ACHN (cell line): ENCODE data around the gene SGTA.
A peak's percentile ranks its signal among the peaks of the same experiment; 100 is the strongest.

ENCODE experiments used
- DNase-seq: peaks from one replicate; pipeline ENCODE4 v3.0.0-alpha.2; 2015
- in situ Hi-C: cut with HindIII; loops from 2 replicates; pipeline ENCODE4 v1.10.0; 2017; ENCODE audit warnings: low sequenced_read_pairs, low pct_ligation_motif_present, low pct_unique_long_range_greater_than_20kb

The SGTA gene

DNA sequence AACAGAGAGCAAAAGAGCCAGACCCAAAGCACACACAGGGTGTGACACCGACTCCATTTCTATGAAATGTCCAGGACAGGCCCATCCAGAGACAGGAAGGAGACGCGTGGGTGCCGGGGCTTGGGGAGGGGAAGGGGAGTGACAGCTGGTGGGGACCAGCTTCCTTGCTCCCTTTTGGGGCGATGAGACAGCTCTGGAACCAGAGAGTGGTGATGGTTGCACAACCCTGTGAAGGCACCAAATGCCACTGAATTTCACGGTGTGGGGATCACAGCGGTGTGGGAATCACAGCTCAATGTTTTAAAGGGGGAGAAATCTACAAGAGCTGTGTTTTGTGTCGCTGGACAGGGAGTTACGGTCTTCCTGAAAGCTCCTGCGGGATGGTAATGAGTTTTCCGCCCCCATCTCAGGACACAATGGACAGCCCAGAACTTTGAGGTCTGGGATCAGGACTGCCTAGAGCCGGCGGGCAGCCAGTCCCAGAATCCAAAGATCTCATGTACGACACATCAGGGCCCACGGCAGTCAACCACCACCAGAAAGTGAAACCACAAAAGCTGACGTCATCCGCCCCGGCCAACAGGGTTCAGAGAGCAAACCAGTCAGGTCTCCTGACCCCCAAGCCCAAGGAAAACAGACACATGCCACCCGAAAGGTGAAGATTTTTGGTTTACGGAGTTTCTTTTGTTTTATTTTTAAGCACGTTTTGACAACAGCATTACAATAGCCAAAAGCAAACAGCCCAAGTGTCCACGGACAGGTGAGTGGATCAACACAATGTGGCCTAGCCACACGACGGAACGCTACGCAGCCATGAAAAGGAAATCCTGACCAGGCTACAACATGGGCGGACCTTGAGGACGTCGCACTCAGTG, 7.3 kb downstream of the SGTA start:
- DNase-seq: peak; percentile 11
- in situ Hi-C loops: no loop called here

DNA sequence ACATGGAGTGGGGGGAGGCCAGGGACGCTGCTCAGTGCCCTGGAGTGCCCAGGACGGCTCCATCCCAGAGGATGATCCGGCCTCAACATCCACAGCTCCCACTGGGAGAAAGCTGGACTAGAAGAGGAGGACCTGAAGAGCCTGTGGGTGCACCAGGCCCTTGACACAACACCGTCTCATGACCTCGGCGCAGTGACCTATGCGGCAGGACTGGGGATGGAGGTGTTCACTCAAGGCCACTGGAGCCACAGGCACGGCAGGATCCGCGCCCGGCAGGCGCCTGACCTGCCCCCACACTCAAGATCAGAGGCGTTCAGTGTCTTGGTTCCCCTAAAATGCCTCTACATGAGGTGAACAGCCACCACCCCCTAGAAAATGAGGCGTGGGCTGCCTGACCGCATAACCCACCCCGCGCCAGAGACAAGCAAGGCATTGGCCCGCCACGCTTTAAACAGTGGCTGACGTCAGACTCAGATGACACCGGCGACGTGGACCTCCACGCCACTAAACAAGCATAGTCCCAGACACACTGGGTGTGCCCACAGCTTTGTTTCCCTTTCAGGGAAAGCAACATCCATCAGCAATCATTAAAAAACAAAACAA, 8.0 kb downstream of the SGTA start:
- DNase-seq: no peak
- in situ Hi-C loops: no loop called here

DNA sequence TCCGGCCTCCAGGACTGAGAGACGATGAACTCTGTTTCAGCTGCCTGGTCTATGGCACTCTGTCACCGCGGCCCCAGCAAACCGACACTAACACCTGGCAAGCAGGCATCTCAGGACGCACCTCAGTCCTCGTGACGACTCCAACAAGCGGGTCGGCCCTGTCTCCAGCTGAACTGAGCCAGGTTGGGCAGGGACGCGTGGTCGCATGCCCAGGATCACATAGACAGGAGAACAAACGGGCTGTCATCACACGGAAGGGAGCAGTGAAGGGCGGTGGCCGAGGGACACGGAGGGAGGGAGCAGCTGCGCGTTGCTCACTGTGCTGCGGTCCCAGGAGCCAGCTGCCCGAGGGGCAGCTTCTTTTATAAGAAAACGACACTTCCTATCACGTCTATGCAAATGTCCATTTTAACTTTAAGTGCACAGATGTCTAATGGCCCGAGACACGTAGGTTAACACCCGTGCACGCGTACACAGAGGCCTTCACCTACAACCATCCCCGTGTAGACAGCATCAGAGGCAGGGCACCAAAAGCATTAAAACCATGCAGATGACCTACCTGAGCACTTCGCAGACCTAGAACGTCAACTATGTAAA, 8.9 kb downstream of the SGTA start:
- in situ Hi-C loops: no loop called here
- DNase-seq: no peak

DNA sequence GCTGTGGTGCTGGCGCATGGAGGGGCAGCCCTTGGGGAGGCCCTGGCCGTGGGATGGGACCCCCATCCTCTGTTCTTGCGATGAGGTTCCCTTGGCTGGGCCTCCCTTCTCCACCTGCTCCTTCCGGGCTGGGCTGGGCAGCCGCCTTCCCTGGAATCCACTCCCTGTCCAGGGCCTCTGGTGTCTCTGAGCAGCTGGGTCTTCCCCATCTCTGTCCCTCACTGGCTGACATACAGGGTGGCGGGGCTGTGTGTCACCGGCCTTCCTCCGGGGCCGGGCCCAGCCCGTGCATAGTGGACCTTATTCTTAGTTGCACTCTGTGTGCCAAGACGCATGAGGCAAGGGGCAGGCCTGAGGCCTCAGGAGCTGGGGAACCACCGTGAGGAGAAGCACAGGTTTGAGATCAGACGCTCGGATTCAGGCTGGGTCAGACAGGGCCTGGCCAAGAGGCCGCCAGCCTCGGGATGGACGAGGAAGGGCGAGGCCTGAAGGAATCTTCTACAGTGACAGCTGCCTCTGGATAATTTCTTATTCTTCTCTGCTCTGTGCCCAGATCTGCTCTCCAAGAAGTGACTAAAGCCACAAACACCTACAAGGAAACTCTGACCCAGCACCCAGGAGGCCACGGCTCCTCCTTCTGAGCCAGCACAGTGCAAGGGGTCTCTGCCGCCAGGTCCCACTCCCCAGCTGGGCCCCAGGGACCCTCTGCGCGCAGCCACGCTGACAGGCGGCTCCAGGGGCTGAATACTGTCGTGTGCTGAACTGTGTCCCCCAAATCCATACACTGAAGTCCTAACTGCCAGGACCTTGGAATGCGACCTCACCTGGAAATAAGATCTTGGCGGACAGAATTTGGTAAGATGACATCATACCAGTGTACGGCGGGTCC, 11.0 kb downstream of the SGTA start:
- no peak for DNase-seq
- in situ Hi-C loops: no loop called here

DNA sequence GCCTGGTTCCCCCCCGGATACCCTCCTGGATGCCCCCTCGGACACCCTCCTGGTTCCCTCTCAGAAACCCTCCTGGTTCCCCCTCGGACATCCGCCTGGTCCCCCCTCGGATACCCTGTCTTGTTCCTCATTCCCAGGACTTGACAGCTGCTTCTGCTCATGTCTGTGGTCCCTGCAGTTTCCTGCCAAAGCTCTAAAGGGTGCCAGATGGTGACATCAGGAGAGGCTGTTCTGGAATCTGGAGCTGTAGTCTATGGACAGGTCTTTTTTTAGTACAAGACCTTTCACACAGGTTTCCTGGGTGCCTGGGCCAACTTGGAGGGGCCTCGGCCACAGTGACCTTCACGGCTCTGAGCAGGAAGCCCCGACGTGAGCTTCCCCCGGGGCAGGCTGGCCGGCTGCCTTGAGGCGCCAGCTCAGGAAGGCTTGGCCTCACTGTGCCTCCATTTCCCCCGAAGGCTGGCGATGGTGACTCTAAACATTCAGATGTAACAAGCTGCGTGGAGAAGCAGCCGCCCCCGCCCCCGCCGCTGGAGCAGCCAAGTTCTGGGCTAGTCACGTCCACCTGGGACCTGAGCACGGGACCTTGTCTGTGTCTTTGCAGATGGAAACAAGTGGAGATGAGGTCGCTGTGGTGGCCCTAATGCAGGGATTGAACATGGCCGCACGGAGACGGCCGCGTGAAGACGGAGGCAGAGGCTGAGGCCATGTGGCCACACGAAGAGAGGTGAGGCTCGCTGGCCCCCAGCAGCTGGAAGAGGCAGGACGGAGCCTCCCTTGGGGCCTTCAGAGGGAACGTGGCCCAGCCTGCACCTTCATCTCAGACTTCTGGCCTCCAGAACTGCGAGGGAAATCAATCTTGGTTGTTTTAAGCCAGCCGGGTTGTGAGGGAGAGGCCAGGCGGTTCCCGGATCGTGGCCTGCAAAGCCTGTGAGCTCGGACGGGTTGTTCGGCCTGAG, 12.7 kb downstream of the SGTA start:
- in situ Hi-C loops: no loop called here
- no peak for DNase-seq

DNA sequence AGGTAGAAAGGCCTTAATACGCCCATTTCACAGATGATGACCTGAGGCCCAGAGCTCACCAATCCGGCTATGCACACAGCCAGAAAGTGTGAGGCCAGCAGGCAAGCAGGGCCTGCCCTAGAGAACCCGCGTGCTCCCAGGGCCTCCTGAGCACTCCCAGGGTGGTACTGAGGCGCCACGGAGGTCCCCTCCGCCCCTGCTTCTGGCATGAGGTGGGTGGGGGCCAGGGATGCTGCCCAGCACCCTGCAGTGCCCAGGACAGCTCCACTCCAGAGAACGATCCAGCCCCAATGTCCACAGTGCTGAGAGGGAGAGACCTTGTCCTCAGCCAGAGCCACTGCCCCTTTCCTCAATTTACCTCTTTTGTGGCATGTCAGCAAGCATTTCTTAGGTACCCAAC, 13.9 kb downstream of the SGTA start:
- DNase-seq: no peak
- in situ Hi-C loops: no loop called here

DNA sequence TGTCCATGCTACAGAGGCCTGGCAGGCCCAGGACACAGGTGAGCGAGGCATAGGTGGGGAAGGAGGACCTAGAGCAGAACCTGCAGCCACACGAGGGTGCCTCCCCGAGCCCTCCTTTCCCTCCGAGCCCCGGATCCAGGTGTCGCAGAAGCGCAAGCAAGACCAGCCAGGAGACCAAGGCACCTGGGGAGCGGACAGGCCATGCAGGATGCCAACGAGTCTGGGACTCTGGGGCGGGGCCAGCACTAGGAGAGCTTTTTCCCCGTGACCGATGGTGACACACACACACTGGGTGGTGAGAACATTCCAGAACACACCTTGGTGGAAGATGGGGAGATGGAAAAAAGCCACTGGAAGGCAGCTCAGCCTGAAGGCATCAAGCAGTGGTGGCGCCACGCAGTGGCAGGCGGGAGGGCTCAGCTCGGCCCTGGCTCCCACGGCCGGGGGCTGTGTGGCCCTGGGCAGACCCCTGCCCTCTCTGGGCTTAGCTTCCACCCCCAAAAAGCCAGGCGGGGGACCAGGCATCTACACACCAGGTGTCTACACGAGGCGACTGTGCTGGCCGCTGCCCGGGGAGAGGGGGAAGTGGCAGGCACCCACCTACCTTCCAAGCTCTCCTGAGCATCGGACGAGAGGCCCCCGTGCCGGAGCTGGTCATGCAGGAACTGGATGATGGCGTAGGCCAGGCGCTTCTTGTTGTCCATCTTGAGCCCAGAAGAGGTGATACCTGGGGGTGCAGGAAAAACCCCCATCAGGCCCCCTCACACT, 14.5 kb downstream of the SGTA start:
- in situ Hi-C loops: no loop called here
- DNase-seq: no peak

DNA sequence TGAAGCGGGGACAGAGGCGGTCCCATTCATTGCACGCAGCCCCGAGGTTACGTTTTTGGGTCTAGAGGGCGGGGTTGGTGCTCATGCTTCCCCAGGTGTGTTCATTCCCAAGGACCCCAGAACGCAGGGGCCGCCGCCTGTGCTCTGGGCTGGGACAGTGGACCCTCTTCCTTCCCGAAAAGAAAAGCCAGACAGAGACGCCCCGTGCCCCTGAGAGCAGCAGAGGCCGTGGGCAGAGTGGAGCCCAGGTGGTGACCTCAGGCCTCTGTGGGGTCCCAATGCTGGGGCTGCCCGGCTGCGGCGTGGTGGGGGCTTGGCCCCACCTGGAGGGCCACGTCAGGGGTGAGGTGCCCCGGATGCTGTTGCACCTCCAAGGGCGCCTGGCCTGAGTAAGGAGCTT, 15.4 kb downstream of the SGTA start:
- in situ Hi-C loops: no loop called here

DNA sequence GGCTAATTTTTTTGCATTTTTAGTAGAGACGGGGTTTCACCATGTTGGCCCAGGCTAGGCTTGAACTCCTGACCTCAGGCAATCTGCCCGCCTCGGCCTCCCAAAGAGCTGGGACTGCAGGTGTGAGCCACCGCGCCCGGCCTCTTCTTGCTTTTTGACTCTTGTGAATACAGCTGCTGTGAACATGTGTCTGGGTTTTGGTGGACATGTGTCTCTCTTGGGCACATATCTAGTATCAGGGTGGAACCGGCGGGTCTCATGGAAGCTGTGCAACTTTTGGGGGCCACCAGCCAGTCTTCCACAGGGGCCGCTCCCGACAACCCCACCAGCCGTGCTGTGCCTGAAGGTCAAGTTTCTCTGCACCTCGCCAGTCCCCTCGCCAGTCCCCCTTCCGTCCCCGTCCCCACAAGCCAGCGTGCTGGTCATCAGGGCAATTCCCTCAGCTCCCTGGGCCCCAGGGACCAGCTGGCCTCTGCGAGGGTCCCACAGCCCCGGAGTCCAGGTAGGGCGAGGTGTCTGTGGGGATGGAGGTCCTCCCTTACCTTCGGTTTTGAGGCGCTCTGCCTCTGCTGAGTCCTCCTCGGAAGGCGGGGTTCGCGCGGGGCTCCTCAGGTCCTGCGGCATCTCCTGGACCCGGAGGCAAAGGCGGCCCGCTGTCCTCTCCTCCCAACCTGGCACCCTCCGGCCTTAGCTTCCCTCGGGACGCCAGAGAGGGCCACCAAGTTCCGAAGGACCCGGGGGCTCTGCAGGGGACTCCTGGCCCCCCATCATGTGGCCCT, 16.3 kb downstream of the SGTA start:
- no peak for DNase-seq
- in situ Hi-C loops: no loop called here

More for the DNA sequence above, 15.4 kb downstream of the SGTA start:
- DNase-seq: no peak

DNA sequence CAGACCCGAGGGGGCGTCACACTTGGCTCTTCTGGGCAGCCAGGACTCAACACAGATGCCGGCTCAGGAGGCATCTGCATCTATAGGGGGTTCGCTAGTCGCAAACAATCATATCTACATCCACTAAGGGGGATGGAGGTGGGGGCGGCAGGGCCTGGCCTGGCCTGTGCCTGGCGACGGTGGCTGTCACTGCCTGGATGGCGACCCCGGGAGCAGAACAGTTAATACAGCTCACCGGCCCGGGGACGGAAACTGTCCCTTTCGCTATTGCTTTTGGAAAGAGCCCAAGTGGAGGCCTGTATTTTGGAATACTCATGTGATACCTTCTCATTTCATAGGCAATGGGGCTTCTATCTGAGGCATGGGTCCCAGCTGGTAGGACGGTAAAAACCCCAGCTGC, 17.7 kb downstream of the SGTA start:
- no peak for DNase-seq
- in situ Hi-C loops: no loop called here

DNA sequence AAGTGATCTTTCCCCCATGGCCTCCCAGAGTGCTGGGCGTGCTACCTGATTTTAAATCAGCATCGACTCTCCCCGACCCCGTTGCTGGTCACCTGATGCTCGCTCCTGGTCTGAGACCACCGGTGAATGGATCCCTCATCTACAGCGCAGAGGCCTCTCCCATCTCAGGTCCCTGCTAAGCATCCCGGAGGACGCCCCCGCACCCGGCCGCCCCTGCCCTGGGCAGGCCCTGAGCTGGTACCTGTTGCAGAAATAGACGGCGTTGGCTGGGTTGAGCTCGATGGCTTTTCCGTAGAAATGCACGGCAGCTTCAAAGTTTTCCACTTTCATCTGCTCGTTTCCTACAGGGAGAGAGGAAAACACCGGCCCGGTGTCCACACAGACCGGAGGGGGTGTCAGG, 18.1 kb downstream of the SGTA start:
- DNase-seq: no peak
- in situ Hi-C loops: no loop called here

DNA sequence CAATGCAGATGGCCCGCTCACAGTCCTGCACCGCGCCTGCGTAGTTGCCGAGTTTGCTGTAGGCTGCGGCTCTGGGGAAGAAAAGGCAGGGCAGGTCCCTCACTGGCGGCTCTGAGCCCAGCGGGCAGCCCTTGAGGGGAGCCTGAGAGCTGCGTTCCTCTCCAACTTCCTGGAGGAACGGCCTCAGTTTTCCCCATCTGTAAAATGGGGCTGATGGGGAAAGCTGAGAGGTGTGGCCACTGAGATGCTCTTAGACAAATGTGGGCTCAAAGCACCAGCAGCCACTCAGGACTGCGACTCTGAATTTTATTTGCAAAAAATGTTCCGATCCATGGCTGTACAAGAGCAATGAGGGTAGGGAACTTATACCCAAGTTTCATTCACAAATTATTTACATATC, 19.4 kb downstream of the SGTA start:
- in situ Hi-C loops: no loop called here

DNA sequence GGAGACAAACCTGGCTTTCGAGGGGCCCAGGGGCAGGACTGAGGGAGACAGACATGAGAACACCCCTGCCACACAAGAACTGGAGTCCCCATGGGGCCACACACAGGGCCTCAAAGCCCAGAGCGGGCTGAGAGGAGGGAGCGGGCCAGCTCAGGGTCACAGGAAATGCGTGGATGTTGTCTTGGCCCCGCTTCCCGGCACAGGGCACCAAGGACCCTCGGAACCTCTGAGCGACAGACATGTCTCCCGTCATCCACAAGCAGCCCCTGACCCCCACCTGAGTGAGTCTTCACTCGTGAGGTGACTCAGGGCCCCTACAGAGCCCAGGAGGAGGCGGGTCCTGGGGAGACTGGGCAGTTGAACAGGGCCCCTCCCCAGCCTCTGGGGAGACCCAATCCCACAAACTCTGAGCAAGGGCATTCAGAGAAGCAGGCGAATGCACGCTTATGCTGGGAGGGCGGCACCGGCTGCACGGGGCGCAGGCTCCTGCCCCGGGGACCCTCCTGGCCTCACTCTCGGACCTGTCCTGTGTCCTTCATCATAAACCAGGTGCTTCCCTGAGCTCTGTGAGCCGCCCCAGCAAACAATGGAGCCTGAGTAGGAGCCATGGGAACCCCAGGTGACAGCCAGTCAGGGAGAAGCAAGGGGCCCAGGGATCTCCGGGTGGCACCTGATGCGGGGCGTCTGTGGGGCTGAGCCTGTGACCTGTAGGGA, 20.1 kb downstream of the SGTA start:
- no peak for DNase-seq
- in situ Hi-C loops: no loop called here

More for the DNA sequence above, 19.4 kb downstream of the SGTA start:
- no peak for DNase-seq

DNA sequence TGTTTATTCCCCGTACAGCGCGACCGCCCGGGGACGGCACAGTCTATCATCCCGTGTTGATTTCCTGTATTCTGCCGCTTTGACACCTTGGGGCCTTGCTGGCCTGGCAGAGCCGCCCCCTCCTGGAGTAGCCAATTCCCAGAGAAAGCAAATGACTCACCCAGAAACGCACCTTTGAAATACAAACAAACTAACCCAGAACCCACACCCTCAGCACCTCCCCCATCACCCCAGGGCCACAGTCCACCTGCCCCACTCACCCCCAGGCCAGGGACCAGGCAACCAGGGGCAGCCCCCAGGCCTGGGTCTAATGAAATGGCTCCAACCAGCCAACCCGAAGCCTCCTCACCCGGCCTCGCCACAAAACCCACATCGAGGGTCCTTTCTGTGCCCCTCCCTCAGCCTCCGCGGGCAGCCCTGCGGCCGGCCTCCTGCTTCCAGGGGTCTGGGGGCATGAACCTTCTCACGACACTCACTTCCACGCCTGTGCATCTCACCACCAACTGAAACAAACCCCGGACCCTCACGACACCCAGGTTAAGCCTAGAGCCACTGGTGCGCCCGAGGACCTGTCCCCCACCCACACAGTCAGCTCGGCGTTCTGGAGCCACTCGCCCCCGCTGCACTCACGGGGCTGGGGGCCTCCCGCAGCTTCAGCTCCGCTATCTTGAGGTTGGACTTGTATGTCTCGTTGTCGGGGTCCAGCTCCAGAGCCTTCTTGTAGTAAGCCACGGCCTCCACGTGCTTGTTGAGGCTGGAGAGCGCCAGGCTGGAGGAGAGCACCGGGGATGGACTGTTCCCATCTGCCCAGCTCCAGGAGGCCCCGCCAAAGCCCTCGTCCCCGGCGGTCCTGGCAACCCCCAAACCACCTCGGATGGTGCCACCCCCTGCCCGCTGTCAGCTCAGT, 20.9 kb downstream of the SGTA start:
- in situ Hi-C loops: no loop called here
- no peak for DNase-seq

DNA sequence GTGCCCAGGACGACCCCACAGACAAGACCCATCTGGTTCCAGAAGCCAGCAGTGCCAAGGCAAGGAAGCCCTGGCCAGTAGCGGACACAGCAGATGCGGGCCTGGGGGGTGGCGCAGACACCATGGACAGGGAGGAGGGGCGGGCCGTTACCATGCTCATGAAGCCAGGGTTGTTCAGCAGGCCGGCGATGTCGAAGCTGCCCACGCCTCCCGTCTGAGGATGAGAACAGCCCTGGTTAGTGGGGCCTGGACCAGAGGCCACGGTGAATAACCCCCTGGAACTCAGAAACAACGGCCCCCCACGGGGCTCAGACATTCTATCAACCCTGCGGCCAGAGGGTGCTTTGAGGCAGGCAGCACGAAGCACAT, 21.8 kb downstream of the SGTA start:
- in situ Hi-C loops: no loop called here
- no peak for DNase-seq
